ENCODE data around the gene KCNS3.
"Not testable (repeated sequence)": the region's sequence is repeated elsewhere in the genome, so short reads cannot be mapped to it uniquely, and the experiment has no call there.

KCNS3 gene

GRCh38 chr2:17950006-17950405, 71.5 kb downstream of the KCNS3 start:
- DNase-seq, result no peak

GRCh38 chr2:17951563-17951962, 73.1 kb downstream of the KCNS3 start:
- DNase-seq, result no peak

DNA sequence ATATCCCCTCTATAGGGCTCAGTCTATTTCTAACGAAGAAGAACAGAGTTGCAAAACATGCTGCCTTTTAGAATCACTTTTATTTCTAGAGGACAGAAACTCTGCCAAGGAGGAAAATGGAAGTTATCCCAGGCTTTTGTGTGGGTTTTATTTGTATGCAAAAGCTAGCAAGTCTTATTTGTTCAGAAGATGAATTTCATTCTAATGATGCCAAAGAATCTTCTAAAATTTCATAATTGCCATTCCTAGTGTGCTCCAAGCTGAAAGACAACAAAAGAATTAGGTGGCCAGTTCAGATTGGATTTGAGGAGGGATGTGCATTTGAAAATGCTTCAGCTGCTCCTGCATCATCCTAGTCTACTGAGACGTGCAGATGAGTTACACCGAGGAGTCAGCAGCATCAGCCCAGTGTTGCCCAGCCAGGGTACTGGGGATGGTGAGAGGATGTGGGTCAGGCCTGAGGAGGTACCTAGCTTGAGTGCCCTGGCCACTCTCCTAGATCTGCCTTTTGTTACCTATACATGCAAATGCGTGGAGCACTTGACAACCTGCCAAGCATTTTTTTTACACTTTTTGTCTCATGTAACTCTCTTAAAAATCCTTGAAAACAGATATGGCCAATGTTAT, 80.1 kb downstream of the KCNS3 start:
- no peak for DNase-seq

- DNase-seq, result no peak
Measured at GRCh38 chr2:17959356-17959755, 80.9 kb downstream of the KCNS3 start.

- DNase-seq, result no peak
Measured at GRCh38 chr2:17959833-17960232, 81.4 kb downstream of the KCNS3 start.

GRCh38 chr2:17960925-17961324, 82.5 kb downstream of the KCNS3 start:
- no peak for DNase-seq

DNA sequence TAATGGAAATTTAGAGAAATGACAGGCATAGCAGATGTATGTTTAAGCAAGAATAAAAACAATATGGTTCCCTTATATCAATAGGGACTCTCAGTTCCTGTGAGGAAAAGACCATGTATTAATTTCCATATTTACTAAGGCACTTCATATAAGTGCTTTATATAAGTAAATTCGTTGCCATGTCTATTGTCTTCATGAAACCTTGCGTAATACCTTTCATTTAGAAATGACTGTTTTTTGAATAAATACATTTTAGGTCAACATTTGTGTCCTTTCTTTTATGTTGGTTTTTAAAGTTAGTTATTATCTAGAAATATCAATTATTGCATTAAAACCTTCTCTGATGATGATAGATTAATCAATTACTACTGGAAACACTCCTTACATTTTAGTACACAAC, 83.3 kb downstream of the KCNS3 start:
- DNase-seq, result no peak

DNA sequence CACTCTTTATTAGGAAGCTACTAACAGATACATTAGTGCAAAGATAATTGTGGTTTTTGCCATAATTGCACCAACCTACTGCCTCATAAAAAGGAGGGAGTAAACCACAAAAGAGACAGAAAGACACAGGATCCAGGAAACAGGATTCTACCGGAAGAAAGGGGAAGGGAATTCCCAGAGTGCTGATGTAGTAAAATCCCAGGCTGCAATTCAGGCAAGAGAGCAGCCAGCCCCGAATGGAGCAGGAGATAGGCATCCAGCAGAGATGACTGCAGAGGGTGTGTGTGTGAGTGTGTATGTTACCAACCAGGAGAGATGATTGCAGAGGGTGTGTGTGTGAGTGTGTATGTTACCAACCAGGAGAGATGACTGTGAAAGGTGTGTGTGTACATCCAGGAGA, 84.4 kb downstream of the KCNS3 start:
- no peak for DNase-seq

- DNase-seq, result not testable (repeated sequence)
Measured at GRCh38 chr2:17963571-17963970, 85.1 kb downstream of the KCNS3 start.

GRCh38 chr2:17965196-17965595, 86.7 kb downstream of the KCNS3 start:
- DNase-seq, result no peak

- DNase-seq, result no peak
Measured at GRCh38 chr2:17966798-17967197, 88.3 kb downstream of the KCNS3 start.

GRCh38 chr2:17969661-17970060, 91.2 kb downstream of the KCNS3 start:
- no peak for DNase-seq

DNA sequence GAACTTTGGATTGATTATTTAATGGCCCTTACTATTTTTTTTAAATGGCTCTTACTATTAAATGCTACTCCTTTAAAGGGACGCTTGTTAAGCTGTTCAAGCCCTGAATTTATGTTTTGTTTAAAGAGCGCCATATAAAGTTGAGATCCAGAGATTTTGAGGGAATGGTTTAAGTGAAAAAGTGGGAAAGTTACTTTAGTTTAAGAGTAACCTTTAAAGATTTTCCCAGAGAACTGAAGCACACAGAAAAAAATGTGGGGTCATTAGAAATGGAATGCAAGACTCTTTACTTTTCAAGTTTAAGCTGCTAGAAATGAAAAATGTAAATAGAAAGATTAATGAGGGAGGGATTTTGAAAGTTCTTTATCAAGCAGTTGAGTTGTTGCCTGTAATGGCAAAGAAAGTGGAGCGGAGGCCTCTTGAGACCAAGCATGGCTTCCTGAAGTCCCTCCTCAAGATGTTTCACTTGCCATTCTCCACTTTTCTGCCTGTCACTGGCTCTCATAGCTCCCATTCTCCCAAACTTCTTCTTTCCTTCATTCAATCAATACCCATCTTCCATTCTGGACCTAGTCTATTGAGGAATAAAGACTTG, 93.2 kb downstream of the KCNS3 start:
- DNase-seq, result no peak

GRCh38 chr2:17972991-17973390, 94.5 kb downstream of the KCNS3 start:
- DNase-seq, result no peak

GRCh38 chr2:17975401-17975800, 96.9 kb downstream of the KCNS3 start:
- DNase-seq, result no peak

DNA sequence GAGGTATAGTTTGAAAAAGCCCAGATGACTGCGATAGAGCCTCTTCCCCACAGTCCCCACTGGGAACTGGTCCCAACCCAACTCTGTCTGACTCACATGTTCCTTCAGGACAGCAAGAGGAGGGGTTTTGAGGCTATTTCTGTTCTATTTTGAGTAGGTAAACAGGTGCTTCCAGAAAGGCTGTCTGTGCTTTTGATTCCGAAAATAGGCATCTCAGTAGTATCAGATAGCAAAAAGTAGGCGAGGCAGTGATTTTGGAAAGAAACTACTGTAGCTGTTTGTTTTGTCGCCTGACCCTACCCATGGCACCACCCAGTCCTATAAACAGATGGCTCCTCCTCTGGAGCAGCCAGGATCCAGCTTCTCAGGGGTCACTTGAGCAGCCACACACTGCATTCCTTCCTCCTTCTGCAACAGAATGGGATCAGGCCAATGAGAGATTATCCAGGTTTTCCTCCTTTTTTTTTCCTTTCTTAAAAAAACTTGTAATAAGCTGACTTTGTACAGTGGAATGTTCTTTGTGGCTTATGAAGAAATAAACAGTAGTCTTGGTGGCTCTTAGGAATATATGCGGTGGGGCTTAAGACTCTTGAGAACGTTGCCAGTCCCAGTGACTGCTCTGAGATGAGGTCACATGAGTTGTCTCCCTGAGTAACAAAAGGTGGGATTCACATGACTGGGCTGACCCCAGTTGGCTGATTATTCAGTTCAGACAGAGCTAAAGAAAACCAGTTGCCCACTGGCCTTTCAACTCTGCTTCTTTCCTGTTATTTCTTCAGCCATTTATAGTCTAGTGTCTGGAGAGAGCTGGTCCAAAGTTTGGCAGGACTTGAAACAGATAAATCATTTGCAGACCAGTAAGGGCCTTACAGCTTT, 98.6 kb downstream of the KCNS3 start:
- DNase-seq, result no peak

- no peak for DNase-seq
Measured at GRCh38 chr2:17979707-17980106, 101.2 kb downstream of the KCNS3 start.

DNA sequence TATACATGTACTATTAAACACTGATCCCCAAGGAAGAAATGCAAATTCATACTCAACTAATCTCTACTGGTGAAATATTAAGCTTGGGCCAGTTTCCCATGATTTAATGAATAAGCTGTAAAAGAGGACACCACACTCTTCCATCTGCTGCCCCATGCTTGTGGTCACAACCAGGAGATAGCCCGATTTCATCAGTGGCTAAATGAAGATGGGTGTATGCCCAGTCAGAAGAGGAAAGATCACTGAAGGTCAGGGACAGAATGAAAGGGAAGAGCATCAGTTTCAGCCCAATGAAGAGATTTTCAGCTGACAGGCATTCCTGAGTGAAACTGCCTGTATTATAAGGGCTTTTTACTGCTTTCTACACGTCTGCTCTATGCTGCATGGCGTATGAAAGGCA, 103.5 kb downstream of the KCNS3 start:
- DNase-seq, result no peak

All from SIG-M5 (cell line).